Posterior vena cava (tissue), 2 donors: ENCODE data around the gene FBRSL1. TPM values are rescaled to one million over a fixed set of nuclear protein-coding genes. Genes with fewer than 3 reads are reported as not detected.

Experiments
- DNase-seq: peaks from one replicate; pipeline ENCODE4 v3.0.0-alpha.2; 2020; ENCODE audit warnings: low spot score
- intact Hi-C, 2 donors: fragments of 100-400 bp; cut with DNase I; formaldehyde crosslinking; loops; one replicate each; pipeline versions ENCODE4 v1.14.1 to v1.14.2; 2022 to 2023
- total RNA-seq, 2 donors: library from RNA; stranded (reverse); fragmentation: NEBNext Ultra II Directional; extraction: Animal tissue kit (Norgen Biotek cat#: 25700); gene quantifications; one replicate each; pipeline ENCODE4 v1.2.1, GENCODE V29; 2021
- donor health status: DM: yes; HTN: yes; CAD: no.
- donor health status: DM: yes; HTN: yes; CAD: no.

The FBRSL1 gene
- total RNA-seq, 2 donors from 2014 or later, result 34.0 to 35.8 TPM

GRCh38 chr12:132544080-132544397 is 54.1 kb downstream of the FBRSL1 start:
- DNase-seq, result no peak
- intact Hi-C loops, result no loop called here

- intact Hi-C loops, result no loop called here
These were observed 54.5 kb downstream of the FBRSL1 start for GRCh38 chr12:132544498-132544897.

GRCh38 chr12:132545164-132545953 is 55.4 kb downstream of the FBRSL1 start:
- no peak for DNase-seq
- intact Hi-C loops, result no loop called here

More at GRCh38 chr12:132544498-132544897, 54.5 kb downstream of the FBRSL1 start:
- no peak for DNase-seq

GRCh38 chr12:132545955-132546354 is 56.0 kb downstream of the FBRSL1 start:
- no peak for DNase-seq
- intact Hi-C loops, result no loop called here

- intact Hi-C loops, result no loop called here
- DNase-seq, result no peak
These were observed 56.7 kb downstream of the FBRSL1 start for GRCh38 chr12:132546647-132547046.

- intact Hi-C loops, result no loop called here
- no peak for DNase-seq
These were observed 57.3 kb downstream of the FBRSL1 start for GRCh38 chr12:132547205-132547740.

- intact Hi-C loops, result no loop called here
- no peak for DNase-seq
These were observed 58.6 kb downstream of the FBRSL1 start for GRCh38 chr12:132548430-132549058.

GRCh38 chr12:132549059-132549458 is 59.1 kb downstream of the FBRSL1 start:
- intact Hi-C loops, result no loop called here
- DNase-seq, result no peak

- no peak for DNase-seq
- intact Hi-C loops, result no loop called here
These were observed 60.3 kb downstream of the FBRSL1 start for GRCh38 chr12:132550014-132550802.

GRCh38 chr12:132550830-132551640 is 61.1 kb downstream of the FBRSL1 start:
- no peak for DNase-seq
- intact Hi-C loops, result no loop called here

GRCh38 chr12:132551641-132552031 is 61.7 kb downstream of the FBRSL1 start:
- DNase-seq, result no peak
- intact Hi-C loops, result no loop called here

- intact Hi-C loops, result no loop called here
- no peak for DNase-seq
These were observed 65.1 kb downstream of the FBRSL1 start for GRCh38 chr12:132554845-132555630.

- intact Hi-C loops, result no loop called here
- DNase-seq, result no peak
These were observed 65.7 kb downstream of the FBRSL1 start for GRCh38 chr12:132555686-132556085.

GRCh38 chr12:132556216-132556615 is 66.3 kb downstream of the FBRSL1 start:
- DNase-seq, result no peak
- intact Hi-C loops, result no loop called here

- intact Hi-C loops, result no loop called here
These were observed 66.8 kb downstream of the FBRSL1 start for GRCh38 chr12:132556801-132557200.

GRCh38 chr12:132557291-132558015 is 67.5 kb downstream of the FBRSL1 start:
- no peak for DNase-seq
- intact Hi-C loops, result no loop called here

More at GRCh38 chr12:132556801-132557200, 66.8 kb downstream of the FBRSL1 start:
- DNase-seq, result no peak

GRCh38 chr12:132558042-132558856 is 68.3 kb downstream of the FBRSL1 start:
- no peak for DNase-seq
- intact Hi-C loops, result no loop called here
